ENCODE measurements around the gene HTN3. TPM values are rescaled to one million over a fixed set of nuclear protein-coding genes. Genes with fewer than 3 reads are reported as not detected.
"Not testable (repeated sequence)": the region's sequence is repeated elsewhere in the genome, so short reads cannot be mapped to it uniquely, and the experiment has no call there.

HTN3 gene
- not detected for total RNA-seq

- H3K27ac ChIP-seq; H3K36me3 ChIP-seq; H3K9me3 ChIP-seq; DNase-seq (ENCODE audit: low spot score in 2 of 2); H3K4me3 ChIP-seq; H3K4me1 ChIP-seq; H3K27me3 ChIP-seq: not testable (repeated sequence)
- WGBS, result 88% methylated on average over 7 of the region's 7 CpGs
These were observed at the start of gene HTN3 for GRCh38 chr4:70028159-70028558. Gene HTN3 (plus strand): TSS chr4:70028459. CDS start chr4:70030741, 2,282 bp downstream.

GRCh38 chr4:69984030-69984443 is 44.2 kb upstream of the HTN3 start:
- Histone ChIP-seq H3K27me3 (no peaks in the 10 kb centered on the region), H3K27ac (no peak overlapping the region), H3K4me1 (peaks cover 2% of the 10 kb centered on the region), H3K4me3 (no peak overlapping the region), H3K9me3 (no peaks in the 10 kb centered on the region), H3K36me3 (no peaks in the 10 kb centered on the region)
- TF ChIP-seq POLR2AphosphoS5 (IDR thresholded peaks at IDR 0.05) (no peak), CTCF (IDR thresholded peaks at IDR 0.05) (no peak), EP300 (IDR thresholded peaks at IDR 0.05) (no peak), POLR2A (IDR thresholded peaks at IDR 0.05) (no peak)
- WGBS, result 33% methylated on average over 2 of the region's 2 CpGs
- no peak for DNase-seq (ENCODE audit: low spot score in 2 of 2)

GRCh38 chr4:69986663-69987062 is 41.6 kb upstream of the HTN3 start:
- Histone ChIP-seq H3K4me1 (peaks cover 2% of the 10 kb centered on the region), H3K27me3 (no peaks in the 10 kb centered on the region), H3K4me3 (no peak overlapping the region), H3K27ac (no peak overlapping the region), H3K36me3 (no peaks in the 10 kb centered on the region), H3K9me3 (no peaks in the 10 kb centered on the region)
- no peak for DNase-seq (ENCODE audit: low spot score in 2 of 2)
- TF ChIP-seq CTCF (IDR thresholded peaks at IDR 0.05), result no peak
- TF ChIP-seq EP300 (IDR thresholded peaks at IDR 0.05), result no peak
- TF ChIP-seq POLR2A (IDR thresholded peaks at IDR 0.05), result no peak
- TF ChIP-seq POLR2AphosphoS5 (IDR thresholded peaks at IDR 0.05), result no peak
- WGBS, result 87% methylated on average over 1 of the region's 1 CpG

- Histone ChIP-seq H3K9me3 (no peaks in the 10 kb centered on the region), H3K4me1 (no peaks in the 10 kb centered on the region), H3K27ac (no peak overlapping the region), H3K4me3 (no peak overlapping the region), H3K36me3 (no peaks in the 10 kb centered on the region), H3K27me3 (no peaks in the 10 kb centered on the region)
- no peak for TF ChIP-seq POLR2AphosphoS5 (IDR thresholded peaks at IDR 0.05)
- WGBS, result 81% methylated on average over 4 of the region's 4 CpGs
- no peak for DNase-seq (ENCODE audit: low spot score in 2 of 2)
These were observed 37.2 kb upstream of the HTN3 start for GRCh38 chr4:69991016-69991415.

- Histone ChIP-seq H3K4me1 (no peaks in the 10 kb centered on the region), H3K27me3 (no peaks in the 10 kb centered on the region), H3K36me3 (no peaks in the 10 kb centered on the region), H3K27ac (no peak overlapping the region), H3K4me3 (no peak overlapping the region), H3K9me3 (no peaks in the 10 kb centered on the region)
- DNase-seq (ENCODE audit: low spot score in 2 of 2), result no peak
- WGBS, result 79% methylated on average over 5 of the region's 5 CpGs
- TF ChIP-seq POLR2AphosphoS5 (IDR thresholded peaks at IDR 0.05) (no peak), POLR2A (IDR thresholded peaks at IDR 0.05) (no peak), EP300 (IDR thresholded peaks at IDR 0.05) (no peak), CTCF (IDR thresholded peaks at IDR 0.05) (no peak)
These were observed 33.5 kb upstream of the HTN3 start for GRCh38 chr4:69994782-69995181.

- no peak for DNase-seq (ENCODE audit: low spot score in 2 of 2)
- no peaks in the 10 kb centered on the region for H3K36me3 ChIP-seq
- no peak within 1 kb of the TSS for H3K27ac ChIP-seq
- H3K9me3 ChIP-seq, result no peaks in the 10 kb centered on the region
- TF ChIP-seq POLR2AphosphoS5 (IDR thresholded peaks at IDR 0.05) (no peak), EP300 (IDR thresholded peaks at IDR 0.05) (no peak), POLR2A (IDR thresholded peaks at IDR 0.05) (no peak), CTCF (IDR thresholded peaks at IDR 0.05) (no peak)
- H3K4me3 ChIP-seq, result no peak within 1 kb of the TSS
- WGBS, result 76% methylated on average over 3 of the region's 3 CpGs
- no peaks in the 10 kb centered on the region for H3K4me1 ChIP-seq
- no peaks in the 10 kb centered on the region for H3K27me3 ChIP-seq
These were observed 32.7 kb upstream of the HTN3 start, which contains the start of gene STATH for GRCh38 chr4:69995526-69996016. Gene STATH (plus strand): TSS chr4:69995966. CDS start chr4:69998438, 2,472 bp downstream.

Measured in suprapubic skin (tissue), 4 donors.